Skeletal muscle satellite cell (primary cell): Measurements from ENCODE around the gene MAPK7.

Experiments used
- H3K27me3 ChIP-seq: 2 replicates; pipeline ENCODE4 v1.7.0; 2013; ENCODE audit warnings: low read length; ENCODE audit not compliant: control insufficient read depth, insufficient read depth
- H3K36me3 ChIP-seq: 2 replicates; pipeline ENCODE4 v1.7.0; 2013; ENCODE audit warnings: mild to moderate bottlenecking, control low read depth, low read length; ENCODE audit not compliant: insufficient read depth
- H3K4me1 ChIP-seq: 2 replicates; pipeline ENCODE4 v1.7.0; 2013; ENCODE audit warnings: low read length; ENCODE audit not compliant: control insufficient read depth, insufficient read depth
- H3K4me2 ChIP-seq: 2 replicates; pipeline ENCODE4 v1.7.0; 2013; ENCODE audit warnings: mild to moderate bottlenecking, low read length
- H3K4me3 ChIP-seq: 2 replicates; pipeline ENCODE4 v1.7.0; 2013; ENCODE audit warnings: low read length
- H3K9ac ChIP-seq: 2 replicates; pipeline ENCODE4 v1.7.0; 2013; ENCODE audit warnings: mild to moderate bottlenecking, low read depth, low read length, moderate library complexity
- H3K9me3 ChIP-seq: replicated peaks from 2 replicates; pipeline ENCODE4 v1.7.0; 2013; ENCODE audit warnings: mild to moderate bottlenecking, control low read depth, low read length

MAPK7 gene

GRCh38 chr17:19365833-19366636, 12.3 kb upstream of the MAPK7 start:
- Histone ChIP-seq H3K36me3 (no peaks in the 10 kb centered on the region), H3K27me3 (no peaks in the 10 kb centered on the region), H3K4me3 (no peak overlapping the region), H3K4me2 (no peak overlapping the region), H3K9ac (no peak overlapping the region), H3K9me3 (no peaks in the 10 kb centered on the region), H3K4me1 (peaks cover 39% of the 10 kb centered on the region)

- peaks cover 40% of the 10 kb centered on the region for H3K4me1 ChIP-seq
These were observed 11.7 kb upstream of the MAPK7 start for GRCh38 chr17:19366637-19366972.

GRCh38 chr17:19368229-19368628, 10.1 kb upstream of the MAPK7 start:
- peaks cover 33% of the 10 kb centered on the region for H3K4me1 ChIP-seq
- H3K9me3 ChIP-seq: no peaks in the 10 kb centered on the region

More at GRCh38 chr17:19366637-19366972, 11.7 kb upstream of the MAPK7 start:
- Histone ChIP-seq H3K9me3 (no peaks in the 10 kb centered on the region), H3K27me3 (no peaks in the 10 kb centered on the region), H3K4me3 (no peak overlapping the region), H3K9ac (no peak overlapping the region), H3K36me3 (no peaks in the 10 kb centered on the region), H3K4me2 (no peak overlapping the region)

GRCh38 chr17:19369107-19369778, 9.1 kb upstream of the MAPK7 start:
- H3K4me2 ChIP-seq: no peak overlapping the region
- H3K9me3 ChIP-seq: no peaks in the 10 kb centered on the region
- peaks cover 31% of the 10 kb centered on the region for H3K4me1 ChIP-seq
- H3K4me3 ChIP-seq: no peak overlapping the region
- no peaks in the 10 kb centered on the region for H3K36me3 ChIP-seq
- H3K27me3 ChIP-seq: no peaks in the 10 kb centered on the region
- H3K9ac ChIP-seq: no peak overlapping the region

More at GRCh38 chr17:19368229-19368628, 10.1 kb upstream of the MAPK7 start:
- Histone ChIP-seq H3K9ac (no peak overlapping the region), H3K36me3 (no peaks in the 10 kb centered on the region), H3K4me3 (no peak overlapping the region), H3K27me3 (no peaks in the 10 kb centered on the region), H3K4me2 (no peak overlapping the region)

- Histone ChIP-seq H3K9me3 (no peaks in the 10 kb centered on the region), H3K4me2 (no peak overlapping the region), H3K4me1 (peaks cover 24% of the 10 kb centered on the region), H3K9ac (no peak overlapping the region), H3K27me3 (no peaks in the 10 kb centered on the region), H3K4me3 (no peak overlapping the region), H3K36me3 (no peaks in the 10 kb centered on the region)
These were observed 8.3 kb upstream of the MAPK7 start for GRCh38 chr17:19369846-19370492.

- Histone ChIP-seq H3K4me1 (peaks cover 22% of the 10 kb centered on the region), H3K9ac (no peak overlapping the region), H3K27me3 (no peaks in the 10 kb centered on the region), H3K4me2 (no peak overlapping the region), H3K9me3 (no peaks in the 10 kb centered on the region), H3K36me3 (no peaks in the 10 kb centered on the region), H3K4me3 (no peak overlapping the region)
These were observed 7.8 kb upstream of the MAPK7 start for GRCh38 chr17:19370493-19370960.

GRCh38 chr17:19371259-19372010, 6.9 kb upstream of the MAPK7 start:
- Histone ChIP-seq H3K9ac (no peak overlapping the region), H3K4me2 (no peak overlapping the region), H3K27me3 (no peaks in the 10 kb centered on the region), H3K36me3 (no peaks in the 10 kb centered on the region), H3K4me3 (no peak overlapping the region), H3K9me3 (no peaks in the 10 kb centered on the region), H3K4me1 (peaks cover 22% of the 10 kb centered on the region)

GRCh38 chr17:19372011-19372370, 6.3 kb upstream of the MAPK7 start:
- no peaks in the 10 kb centered on the region for H3K27me3 ChIP-seq
- H3K36me3 ChIP-seq: no peaks in the 10 kb centered on the region
- H3K9ac ChIP-seq: no peak overlapping the region
- no peak overlapping the region for H3K4me3 ChIP-seq
- H3K9me3 ChIP-seq: no peaks in the 10 kb centered on the region
- H3K4me1 ChIP-seq: peaks cover 22% of the 10 kb centered on the region
- no peak overlapping the region for H3K4me2 ChIP-seq

- Histone ChIP-seq H3K27me3 (no peaks in the 10 kb centered on the region), H3K4me2 (no peak overlapping the region), H3K9ac (no peak overlapping the region), H3K36me3 (no peaks in the 10 kb centered on the region), H3K4me1 (peaks cover 22% of the 10 kb centered on the region), H3K9me3 (no peaks in the 10 kb centered on the region), H3K4me3 (no peak overlapping the region)
These were observed 5.9 kb upstream of the MAPK7 start for GRCh38 chr17:19372439-19372838.

GRCh38 chr17:19372866-19373504, 5.3 kb upstream of the MAPK7 start:
- no peaks in the 10 kb centered on the region for H3K9me3 ChIP-seq
- H3K4me3 ChIP-seq: no peak overlapping the region
- no peak overlapping the region for H3K4me2 ChIP-seq
- no peak overlapping the region for H3K9ac ChIP-seq
- H3K36me3 ChIP-seq: no peaks in the 10 kb centered on the region
- H3K27me3 ChIP-seq: no peaks in the 10 kb centered on the region
- peaks cover 22% of the 10 kb centered on the region for H3K4me1 ChIP-seq

- H3K4me3 ChIP-seq: no peak overlapping the region
- H3K36me3 ChIP-seq: no peaks in the 10 kb centered on the region
- no peaks in the 10 kb centered on the region for H3K9me3 ChIP-seq
- no peak overlapping the region for H3K9ac ChIP-seq
- no peak overlapping the region for H3K4me2 ChIP-seq
- peaks cover 15% of the 10 kb centered on the region for H3K4me1 ChIP-seq
- no peaks in the 10 kb centered on the region for H3K27me3 ChIP-seq
These were observed 4.2 kb upstream of the MAPK7 start for GRCh38 chr17:19374136-19374535.
